Endothelial cell of umbilical vein (primary cell): ENCODE measurements around the gene PFN4. TPM values are rescaled to one million over a fixed set of nuclear protein-coding genes. Genes with fewer than 3 reads are reported as not detected.

Experiments
- BruUV-seq: library from RNA; stranded (reverse); fragments of 400-500 nt; replicated peaks from 2 replicates; lab custom pipeline; 2021; lab: Mats Ljungman, UMichigan
- CTCF ChIA-PET: fragments of 300-600, 350-600 bp; sonication (Branson Sonifier 250); formaldehyde crosslinking; loops from one replicate; lab custom pipeline; 2021; ENCODE audit warnings: antibody characterized with exemption, inconsistent platforms; lab: Charles Lee
- POLR2A ChIA-PET: fragments of 300-600, 350-600 bp; sonication (Branson Sonifier 250); formaldehyde crosslinking; loops from one replicate; lab custom pipeline; 2021; ENCODE audit warnings: antibody characterized with exemption, inconsistent platforms; lab: Charles Lee
- DNase-seq: peaks from one replicate; pipeline ENCODE4 v3.0.0-alpha.2; 2011; ENCODE audit warnings: low read depth, low spot score
- FAIRE-seq: peaks from 2 replicates; lab custom pipeline; 2011; peaks lifted over from hg19 to GRCh38; lab: Jason Lieb, UNC
- H2AFZ ChIP-seq: 2 replicates; pipeline ENCODE4 v1.6.0; 2012; ENCODE audit warnings: low read depth, low read length, control low read depth, inconsistent platforms
- H3K27ac ChIP-seq: 2 replicates; pipeline ENCODE4 v1.5.1; 2011; ENCODE audit warnings: low read depth, mild to moderate bottlenecking, control low read depth, low read length, moderate library complexity; ENCODE audit not compliant: insufficient read depth
- H3K27me3 ChIP-seq, 2 experiments: 2 replicates each; pipeline versions ENCODE4 v1.6.0 to v1.6.1; 2011; ENCODE audit warnings: low read length in 2 of 2, mixed read lengths in 1 of 2; ENCODE audit not compliant: control insufficient read depth in 2 of 2, insufficient read depth in 2 of 2
- H3K36me3 ChIP-seq, 2 experiments: 2 replicates in 1 of 2; 3 replicates in 1 of 2; pipeline ENCODE4 v1.5.1; 2011; ENCODE audit warnings: low read length in 2 of 2, mild to moderate bottlenecking in 1 of 2, moderate library complexity in 1 of 2; ENCODE audit not compliant: control insufficient read depth in 2 of 2, insufficient read depth in 2 of 2; ENCODE audit errors: extremely low read depth in 1 of 2
- H3K4me1 ChIP-seq: 3 replicates; pipeline ENCODE4 v1.5.1; 2011; ENCODE audit warnings: mild to moderate bottlenecking, low read length; ENCODE audit not compliant: control insufficient read depth, insufficient read depth; ENCODE audit errors: extremely low read depth
- H3K4me2 ChIP-seq: 2 replicates; pipeline ENCODE4 v1.6.1; 2011; ENCODE audit warnings: low read length, control low read depth, mixed read lengths; ENCODE audit not compliant: insufficient read depth
- H3K4me3 ChIP-seq, 3 experiments: fragments of 200-600 bp in 1 of 3; sonication (generic), shearing (Covaris generic) in 1 of 3; replicated peaks in 1 of 3; 2 replicates each; pipeline ENCODE4 v1.5.1; 2011 to 2016; ENCODE audit warnings: control low read depth in 3 of 3, low read length in 3 of 3, mild to moderate bottlenecking in 2 of 3, inconsistent platforms in 1 of 3, low read depth in 1 of 3, moderate library complexity in 1 of 3; ENCODE audit not compliant: insufficient read depth in 1 of 3
- H3K79me2 ChIP-seq: 2 replicates; pipeline ENCODE4 v1.6.0; 2012; ENCODE audit warnings: low read length, inconsistent platforms; ENCODE audit not compliant: control insufficient read depth, insufficient read depth
- H3K9ac ChIP-seq: replicated peaks from 2 replicates; pipeline ENCODE3; 2011; ENCODE audit warnings: low read length, control low read depth; ENCODE audit not compliant: insufficient read depth; ENCODE audit errors: extremely low read depth
- H3K9me1 ChIP-seq: replicated peaks from 3 replicates; pipeline ENCODE4 v1.6.0; 2011; ENCODE audit warnings: mild to moderate bottlenecking, low read length; ENCODE audit not compliant: control insufficient read depth, insufficient read depth; ENCODE audit errors: extremely low read depth
- H3K9me3 ChIP-seq: replicated peaks from 2 replicates; pipeline ENCODE4 v1.5.1; 2012; ENCODE audit warnings: low read length, inconsistent platforms; ENCODE audit not compliant: control insufficient read depth, insufficient read depth
- H4K20me1 ChIP-seq: replicated peaks from 2 replicates; pipeline ENCODE3; 2011; ENCODE audit warnings: mild to moderate bottlenecking, low read length; ENCODE audit not compliant: control insufficient read depth, insufficient read depth; ENCODE audit errors: extremely low read depth
- EZH2 ChIP-seq: IDR thresholded peaks from 2 replicates; pipeline ENCODE4 v1.6.1; 2012; ENCODE audit warnings: borderline replicate concordance, low read depth, mild to moderate bottlenecking, moderate library complexity, low read length, inconsistent platforms; ENCODE audit not compliant: severe bottlenecking
- FOS ChIP-seq: IDR thresholded peaks from 2 replicates; pipeline ENCODE4 v1.6.1; 2011; ENCODE audit warnings: mild to moderate bottlenecking, low read length, moderate library complexity, borderline replicate concordance; ENCODE audit not compliant: insufficient read depth
- GATA2 ChIP-seq: IDR thresholded peaks from 2 replicates; pipeline ENCODE4 v1.7.0; 2011; ENCODE audit warnings: low read depth, mild to moderate bottlenecking, moderate library complexity, mixed read lengths, low read length; ENCODE audit not compliant: insufficient read length, insufficient read depth
- JUN ChIP-seq: IDR thresholded peaks from 2 replicates; pipeline ENCODE4 v1.6.1; 2011; ENCODE audit warnings: borderline replicate concordance, low read depth; ENCODE audit not compliant: insufficient read length, insufficient read depth
- MYC ChIP-seq: IDR thresholded peaks from one replicate; pipeline ENCODE4 v1.6.1; 2011; ENCODE audit warnings: mild to moderate bottlenecking, low read depth, low read length
- POLR2A ChIP-seq: IDR thresholded peaks from 2 replicates; pipeline ENCODE4 v1.6.1; 2012; ENCODE audit warnings: low read depth, mild to moderate bottlenecking, control low read depth, low read length
- POLR2AphosphoS5 ChIP-seq: IDR thresholded peaks from 2 replicates; pipeline ENCODE4 v1.6.1; 2012; ENCODE audit warnings: low read depth, mild to moderate bottlenecking, control low read depth, low read length, moderate library complexity; ENCODE audit not compliant: insufficient read depth
- dilution Hi-C: fragments of 300-500 bp; cut with MboI; formaldehyde crosslinking; loops from one replicate; pipeline ENCODE4 v1.15.0; 2019; ENCODE audit warnings: low sequenced_read_pairs; ENCODE audit not compliant: extremely low pct_ligation_motif_present
- intact Hi-C: fragments of 100-400 bp; cut with micrococcal nuclease; formaldehyde crosslinking; loops from one replicate; pipeline ENCODE4 v1.10.0; 2022
- polyA plus RNA-seq, 4 experiments: library from polyadenylated mRNA; depleted of rRNA in 3 of 4; stranded (reverse) in 3 of 4; unstranded in 1 of 4; fragments of >200 nt; gene quantifications; 2 replicates each; pipeline versions ENCODE4 v1.2.1 to v1.2.3, GENCODE V29; 2011 to 2012; ENCODE audit warnings: missing spikeins in 1 of 4
- total RNA-seq: library from RNA; stranded (reverse); gene quantifications from 2 replicates; pipeline ENCODE4 v1.2.3, GENCODE V29; 2021
- TF ChIP-seq, protein P1 (sequence below), 2 donors: IDR thresholded peaks; 1 replicate in 1 of 2; 2 replicates in 1 of 2; pipeline ENCODE4 v1.5.1; 2011; ENCODE audit warnings: low read length in 2 of 2, mild to moderate bottlenecking in 2 of 2, moderate library complexity in 2 of 2, control low read depth in 1 of 2, inconsistent platforms in 1 of 2, low read depth in 1 of 2; ENCODE audit not compliant: insufficient read depth in 1 of 2; ENCODE audit errors: extremely low read depth in 1 of 2
- TF ChIP-seq, protein P2 (sequence below): IDR thresholded peaks from 2 replicates; pipeline ENCODE4 v1.6.1; 2011; ENCODE audit not compliant: insufficient read depth, insufficient read length

PFN4 gene
- total and polyA plus RNA-seq, 2 donors (not counting 3 experiments of a cell fraction or from before 2014, with no cell fraction given): 0.23 to 0.93 TPM

DNA sequence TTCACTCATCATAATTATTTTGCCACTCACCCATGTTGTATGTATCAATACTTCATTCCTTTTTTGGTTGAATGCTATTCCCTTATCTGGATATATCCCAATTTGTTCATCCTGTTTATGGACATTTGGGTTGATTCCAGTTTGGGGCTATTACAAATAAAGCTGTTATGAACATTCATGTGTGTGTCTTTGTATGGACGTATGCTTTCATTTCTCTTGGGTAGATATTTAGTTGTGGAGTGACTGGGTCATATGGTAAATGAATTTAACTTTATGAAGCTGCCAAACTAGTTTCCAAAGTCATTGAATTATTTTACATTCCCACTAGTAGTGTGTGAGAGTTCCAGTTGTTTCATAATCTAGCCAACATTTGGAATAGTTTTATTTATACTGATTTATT is 2.8 kb upstream of the PFN4 start:
- BruUV-seq: no TSS peak
- intact Hi-C loops (no loop called here), dilution Hi-C loops (no loop called here)
- no peak overlapping the region for H3K27ac ChIP-seq
- H4K20me1 ChIP-seq: no peaks in the 10 kb centered on the region
- H3K27me3 ChIP-seq: no peaks in the 10 kb centered on the region
- no peaks in the 10 kb centered on the region for H3K9me1 ChIP-seq
- H2AFZ ChIP-seq: no peak overlapping the region
- no peak for FAIRE-seq
- CTCF ChIA-PET: no interaction called here
- no peak overlapping the region for H3K4me2 ChIP-seq
- H3K4me1 ChIP-seq: peaks cover 15% of the 10 kb centered on the region
- H3K9me3 ChIP-seq: no peaks in the 10 kb centered on the region
- H3K9ac ChIP-seq: no peak overlapping the region
- H3K4me3 ChIP-seq: no peak overlapping the region
- POLR2A ChIA-PET: no interaction called here
- no peak for DNase-seq
- peaks cover 2% of the 10 kb centered on the region for H3K79me2 ChIP-seq
- TF ChIP-seq JUN (no peak), GATA2 (no peak), POLR2AphosphoS5 (no peak), MYC (no peak), FOS (no peak), POLR2A (no peak), EZH2 (no peak)
- TF ChIP-seq, protein P1, sequence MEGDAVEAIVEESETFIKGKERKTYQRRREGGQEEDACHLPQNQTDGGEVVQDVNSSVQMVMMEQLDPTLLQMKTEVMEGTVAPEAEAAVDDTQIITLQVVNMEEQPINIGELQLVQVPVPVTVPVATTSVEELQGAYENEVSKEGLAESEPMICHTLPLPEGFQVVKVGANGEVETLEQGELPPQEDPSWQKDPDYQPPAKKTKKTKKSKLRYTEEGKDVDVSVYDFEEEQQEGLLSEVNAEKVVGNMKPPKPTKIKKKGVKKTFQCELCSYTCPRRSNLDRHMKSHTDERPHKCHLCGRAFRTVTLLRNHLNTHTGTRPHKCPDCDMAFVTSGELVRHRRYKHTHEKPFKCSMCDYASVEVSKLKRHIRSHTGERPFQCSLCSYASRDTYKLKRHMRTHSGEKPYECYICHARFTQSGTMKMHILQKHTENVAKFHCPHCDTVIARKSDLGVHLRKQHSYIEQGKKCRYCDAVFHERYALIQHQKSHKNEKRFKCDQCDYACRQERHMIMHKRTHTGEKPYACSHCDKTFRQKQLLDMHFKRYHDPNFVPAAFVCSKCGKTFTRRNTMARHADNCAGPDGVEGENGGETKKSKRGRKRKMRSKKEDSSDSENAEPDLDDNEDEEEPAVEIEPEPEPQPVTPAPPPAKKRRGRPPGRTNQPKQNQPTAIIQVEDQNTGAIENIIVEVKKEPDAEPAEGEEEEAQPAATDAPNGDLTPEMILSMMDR (IDR thresholded peaks at IDR 0.05; ENCODE audit: extremely low read depth in 1 of 2, insufficient read depth in 1 of 2, low read depth in 1 of 2, low read length in 2 of 2): no peak
- TF ChIP-seq, protein P2, sequence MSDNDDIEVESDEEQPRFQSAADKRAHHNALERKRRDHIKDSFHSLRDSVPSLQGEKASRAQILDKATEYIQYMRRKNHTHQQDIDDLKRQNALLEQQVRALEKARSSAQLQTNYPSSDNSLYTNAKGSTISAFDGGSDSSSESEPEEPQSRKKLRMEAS: no peak
- H3K36me3 ChIP-seq: no peaks in the 10 kb centered on the region
